Caco-2 (cell line): ENCODE measurements around the gene XPNPEP2. TPM values are rescaled to one million over a fixed set of nuclear protein-coding genes. Genes with fewer than 3 reads are reported as not detected.

Source experiments
- BruUV-seq: library from RNA; stranded (reverse); fragments of 400-500 nt; replicated peaks from 2 replicates; lab custom pipeline; 2021; lab: Mats Ljungman, UMichigan
- CTCF ChIA-PET: fragments of 300-600 bp; sonication (Branson Sonifier 250); formaldehyde crosslinking; loops from one replicate; lab custom pipeline; 2022; ENCODE audit warnings: antibody characterized with exemption; lab: Charles Lee
- POLR2A ChIA-PET: fragments of 300-600 bp; sonication (Branson Sonifier 250); formaldehyde crosslinking; loops from one replicate; lab custom pipeline; 2022; ENCODE audit warnings: antibody characterized with exemption; lab: Charles Lee
- DNase-seq, 2 experiments: peaks; one replicate each; pipeline versions ENCODE4 v3.0.0 to v3.0.0-alpha.2; 2020 to 2022
- H3K27me3 ChIP-seq: replicated peaks from 2 replicates; pipeline ENCODE4 v1.6.0; 2011; ENCODE audit warnings: low read length; ENCODE audit not compliant: control insufficient read depth, insufficient read depth
- H3K36me3 ChIP-seq: 2 replicates; pipeline ENCODE4 v1.5.1; 2011; ENCODE audit warnings: low read length; ENCODE audit not compliant: control insufficient read depth, insufficient read depth
- H3K4me1 ChIP-seq: fragments of 250-450 bp; sonication (Bioruptor Pico); 2 replicates; pipeline ENCODE4 v1.5.1; 2020; ENCODE audit warnings: mild to moderate bottlenecking
- H3K4me3 ChIP-seq: 2 replicates; pipeline ENCODE4 v1.5.1; 2011; ENCODE audit warnings: low read depth, mild to moderate bottlenecking, control low read depth, low read length
- H3K9me3 ChIP-seq: fragments of 250-450 bp; sonication (Bioruptor Pico); 2 replicates; pipeline ENCODE4 v1.5.1; 2020; ENCODE audit warnings: mild to moderate bottlenecking, moderate library complexity
- H3K27ac Mint-ChIP-seq: one replicate; pipeline ENCODE4 v1.8.0; 2022; ENCODE audit warnings: mixed read lengths; ENCODE audit not compliant: unreplicated experiment
- H3K27me3 Mint-ChIP-seq: one replicate; pipeline ENCODE4 v1.8.0; 2022; ENCODE audit warnings: mixed read lengths; ENCODE audit not compliant: insufficient read depth, unreplicated experiment
- H3K36me3 Mint-ChIP-seq: one replicate; pipeline ENCODE4 v1.8.0; 2022; ENCODE audit warnings: mild to moderate bottlenecking, mixed read lengths; ENCODE audit not compliant: insufficient read depth, unreplicated experiment
- H3K4me1 Mint-ChIP-seq: one replicate; pipeline ENCODE4 v1.8.0; 2022; ENCODE audit warnings: low read depth, mixed read lengths; ENCODE audit not compliant: unreplicated experiment
- H3K4me3 Mint-ChIP-seq: one replicate; pipeline ENCODE4 v1.8.0; 2022; ENCODE audit warnings: mild to moderate bottlenecking, moderate library complexity, mixed read lengths; ENCODE audit not compliant: unreplicated experiment
- H3K9me3 Mint-ChIP-seq: one replicate; pipeline ENCODE4 v1.8.0; 2022; ENCODE audit warnings: mixed read lengths; ENCODE audit not compliant: unreplicated experiment
- CTCF ChIP-seq, 2 experiments: fragments of 200-600 bp in 1 of 2; IDR thresholded peaks; 1 replicate in 1 of 2; 2 replicates in 1 of 2; pipeline versions ENCODE4 v1.5.1 to v1.8.0; 2011 to 2022; ENCODE audit warnings: antibody characterized with exemption in 1 of 2, control low read depth in 1 of 2, inconsistent platforms in 1 of 2, low read depth in 1 of 2, low read length in 1 of 2, mild to moderate bottlenecking in 1 of 2, moderate library complexity in 1 of 2; ENCODE audit not compliant: insufficient read depth in 1 of 2, severe bottlenecking in 1 of 2, unreplicated experiment in 1 of 2
- intact Hi-C: fragments of 100-400 bp; cut with micrococcal nuclease; formaldehyde crosslinking; loops from one replicate; pipeline ENCODE4 v1.10.0; 2022; ENCODE audit not compliant: unreplicated experiment
- total RNA-seq: library from RNA; stranded (reverse); gene quantifications from 2 replicates; pipeline ENCODE4 v1.2.3, GENCODE V29; 2022

Gene XPNPEP2
- total RNA-seq, 1 experiment from 2014 or later: 0.32 TPM

GRCh38 chrX:129748305-129748704, 9.5 kb downstream of the XPNPEP2 start:
- Histone ChIP-seq H3K4me3 (no peak overlapping the region), H3K4me1 (no peaks in the 10 kb centered on the region), H3K36me3 (no peaks in the 10 kb centered on the region), H3K9me3 (no peaks in the 10 kb centered on the region), H3K27me3 (no peaks in the 10 kb centered on the region)
- ChIA-PET POLR2A (no interaction called here), CTCF (no interaction called here)
- H3K27ac Mint-ChIP-seq: no peak overlapping the region
- H3K4me3 Mint-ChIP-seq: no peak overlapping the region
- H3K36me3 Mint-ChIP-seq: no peaks in the 10 kb centered on the region
- intact Hi-C loops: no loop called here
- BruUV-seq: no TSS peak
- no peak for DNase-seq
- H3K9me3 Mint-ChIP-seq: no peaks in the 10 kb centered on the region
- no peaks in the 10 kb centered on the region for H3K27me3 Mint-ChIP-seq
- H3K4me1 Mint-ChIP-seq: no peaks in the 10 kb centered on the region
- TF ChIP-seq CTCF (IDR thresholded peaks at IDR 0.05; ENCODE audit: insufficient read depth in 1 of 2, low read depth in 1 of 2, low read length in 1 of 2, severe bottlenecking in 1 of 2, unreplicated experiment in 1 of 2): no peak

- intact Hi-C loops: no loop called here
- Histone ChIP-seq H3K36me3 (no peaks in the 10 kb centered on the region), H3K4me1 (no peaks in the 10 kb centered on the region), H3K4me3 (no peak overlapping the region), H3K9me3 (no peaks in the 10 kb centered on the region), H3K27me3 (no peaks in the 10 kb centered on the region)
- H3K27ac Mint-ChIP-seq: no peak overlapping the region
- ChIA-PET CTCF (no interaction called here), POLR2A (no interaction called here)
- no peak for TF ChIP-seq CTCF (IDR thresholded peaks at IDR 0.05; ENCODE audit: insufficient read depth in 1 of 2, low read depth in 1 of 2, low read length in 1 of 2, severe bottlenecking in 1 of 2, unreplicated experiment in 1 of 2)
- no TSS peak for BruUV-seq
- no peaks in the 10 kb centered on the region for H3K4me1 Mint-ChIP-seq
- no peak overlapping the region for H3K4me3 Mint-ChIP-seq
- no peaks in the 10 kb centered on the region for H3K36me3 Mint-ChIP-seq
- no peaks in the 10 kb centered on the region for H3K27me3 Mint-ChIP-seq
- DNase-seq: no peak
- H3K9me3 Mint-ChIP-seq: no peaks in the 10 kb centered on the region
These were observed 10.3 kb downstream of the XPNPEP2 start for GRCh38 chrX:129749069-129749468.

- intact Hi-C loops: no loop called here
- no peaks in the 10 kb centered on the region for H3K4me1 ChIP-seq
- no peaks in the 10 kb centered on the region for H3K9me3 ChIP-seq
- TF ChIP-seq CTCF (IDR thresholded peaks at IDR 0.05; ENCODE audit: insufficient read depth in 1 of 2, low read depth in 1 of 2, low read length in 1 of 2, severe bottlenecking in 1 of 2, unreplicated experiment in 1 of 2): no peak
- Mint-ChIP-seq H3K4me3 (no peak overlapping the region), H3K36me3 (no peaks in the 10 kb centered on the region), H3K27me3 (no peaks in the 10 kb centered on the region), H3K27ac (no peak overlapping the region), H3K4me1 (no peaks in the 10 kb centered on the region), H3K9me3 (no peaks in the 10 kb centered on the region)
- DNase-seq: no peak
- H3K27me3 ChIP-seq: no peaks in the 10 kb centered on the region
- CTCF ChIA-PET: no interaction called here
- no TSS peak for BruUV-seq
- H3K36me3 ChIP-seq: no peaks in the 10 kb centered on the region
- H3K4me3 ChIP-seq: no peak overlapping the region
- POLR2A ChIA-PET: no interaction called here
These were observed 12.2 kb downstream of the XPNPEP2 start for GRCh38 chrX:129750971-129751370.
